VCaP (cell line): ENCODE data around the gene COL11A2.

Experiments
- H3K27ac ChIP-seq: fragments of 450-650 bp; 2 replicates; pipeline ENCODE4 v1.5.1; 2017
- CTCF ChIP-seq: fragments of 450-650 bp; conservative IDR thresholded peaks from 2 replicates; pipeline ENCODE4 v1.5.1; 2017; ENCODE audit warnings: mild to moderate bottlenecking, moderate library complexity

COL11A2 gene

GRCh38 chr6:33181141-33181540, 11.1 kb downstream of the COL11A2 start:
- no peak for TF ChIP-seq CTCF

GRCh38 chr6:33178755-33179475, 13.4 kb downstream of the COL11A2 start:
- H3K27ac ChIP-seq, result no peak overlapping the region
- TF ChIP-seq CTCF, result no peak

More at GRCh38 chr6:33181141-33181540, 11.1 kb downstream of the COL11A2 start:
- no peak overlapping the region for H3K27ac ChIP-seq

DNA sequence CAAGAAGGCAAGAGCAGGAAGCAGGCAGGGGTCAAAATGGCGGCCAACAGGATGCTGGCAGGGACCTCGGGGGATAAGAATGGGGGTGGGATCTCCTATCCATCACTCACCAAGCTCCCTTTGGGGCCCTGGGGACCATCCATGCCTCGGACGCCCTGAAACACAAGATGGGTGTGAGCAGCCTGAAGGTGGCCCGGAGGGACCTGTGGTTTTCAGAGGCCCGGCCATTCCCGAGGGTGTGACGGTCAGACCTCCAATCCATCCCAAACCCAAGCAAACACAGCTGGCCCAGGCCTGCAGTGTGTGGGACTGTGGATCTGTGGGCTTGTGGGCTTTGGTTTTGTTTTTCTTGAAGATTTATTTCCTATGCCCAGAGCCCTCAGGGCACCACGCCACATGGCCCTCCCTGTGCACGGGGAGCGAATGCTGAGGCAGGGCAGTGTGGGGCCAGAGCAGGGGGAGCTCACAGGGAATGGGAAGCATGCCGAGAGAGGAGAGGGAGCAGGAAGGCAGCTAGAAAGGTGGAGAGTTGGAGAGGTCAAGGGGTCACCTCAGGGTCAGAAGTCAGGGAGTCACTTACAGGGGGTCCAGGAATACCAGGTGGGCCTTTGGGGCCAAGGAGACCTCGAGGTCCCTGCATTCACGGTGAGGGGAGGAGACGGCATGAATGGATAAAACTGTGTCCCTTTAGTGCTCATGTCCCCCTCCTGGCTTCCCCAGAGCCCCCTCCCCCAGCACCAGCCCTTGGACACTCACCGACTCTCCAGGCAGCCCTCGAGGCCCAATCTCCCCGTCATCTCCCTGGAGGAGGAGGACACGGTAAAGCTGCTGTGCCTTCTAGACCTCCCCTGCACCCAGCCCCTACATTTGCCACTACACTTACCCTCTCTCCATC, 14.5 kb downstream of the COL11A2 start:
- TF ChIP-seq CTCF, result no peak
- no peak overlapping the region for H3K27ac ChIP-seq

DNA sequence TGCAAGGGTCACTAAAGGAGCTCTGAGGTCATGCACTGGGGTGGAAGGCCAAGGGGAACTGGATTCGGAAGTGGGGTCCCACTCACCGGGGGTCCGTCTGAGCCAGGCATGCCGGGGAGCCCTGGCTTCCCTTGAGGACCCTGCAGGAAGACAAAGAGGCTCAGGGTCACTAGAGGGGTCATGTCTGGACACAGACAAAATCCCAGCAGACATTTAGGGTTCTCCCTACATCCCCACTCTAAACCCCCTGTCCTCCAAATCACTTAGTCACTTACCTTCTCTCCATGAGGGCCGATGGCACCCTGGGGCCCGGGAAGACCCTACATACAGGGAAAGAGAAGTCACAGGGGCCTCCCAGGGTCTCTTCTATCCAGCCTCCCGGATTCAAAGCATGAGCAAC, 15.4 kb downstream of the COL11A2 start:
- TF ChIP-seq CTCF, result no peak

GRCh38 chr6:33175436-33176069, 16.7 kb downstream of the COL11A2 start:
- no peak overlapping the region for H3K27ac ChIP-seq
- TF ChIP-seq CTCF, result no peak

More for the DNA sequence above, 15.4 kb downstream of the COL11A2 start:
- no peak overlapping the region for H3K27ac ChIP-seq

DNA sequence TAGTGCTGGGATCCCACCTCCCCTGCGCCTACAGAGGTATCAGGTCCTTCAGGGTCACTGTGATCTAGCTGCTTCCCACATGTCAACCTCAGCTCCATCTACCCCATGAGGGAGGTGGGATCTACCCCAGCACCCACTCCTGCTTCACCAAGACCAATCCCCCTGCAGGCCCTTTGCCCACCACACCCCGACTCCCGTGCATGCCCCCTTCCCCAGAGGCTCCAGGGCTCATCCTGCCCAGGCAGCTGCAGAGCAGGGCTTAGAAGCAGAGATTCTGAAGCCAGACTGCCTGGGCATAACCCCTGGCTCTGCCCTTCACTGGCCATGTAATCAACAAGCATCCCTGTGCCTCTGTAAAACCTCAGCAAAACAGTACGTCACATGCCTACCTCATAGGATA, 17.5 kb downstream of the COL11A2 start:
- TF ChIP-seq CTCF, result no peak
- no peak overlapping the region for H3K27ac ChIP-seq

DNA sequence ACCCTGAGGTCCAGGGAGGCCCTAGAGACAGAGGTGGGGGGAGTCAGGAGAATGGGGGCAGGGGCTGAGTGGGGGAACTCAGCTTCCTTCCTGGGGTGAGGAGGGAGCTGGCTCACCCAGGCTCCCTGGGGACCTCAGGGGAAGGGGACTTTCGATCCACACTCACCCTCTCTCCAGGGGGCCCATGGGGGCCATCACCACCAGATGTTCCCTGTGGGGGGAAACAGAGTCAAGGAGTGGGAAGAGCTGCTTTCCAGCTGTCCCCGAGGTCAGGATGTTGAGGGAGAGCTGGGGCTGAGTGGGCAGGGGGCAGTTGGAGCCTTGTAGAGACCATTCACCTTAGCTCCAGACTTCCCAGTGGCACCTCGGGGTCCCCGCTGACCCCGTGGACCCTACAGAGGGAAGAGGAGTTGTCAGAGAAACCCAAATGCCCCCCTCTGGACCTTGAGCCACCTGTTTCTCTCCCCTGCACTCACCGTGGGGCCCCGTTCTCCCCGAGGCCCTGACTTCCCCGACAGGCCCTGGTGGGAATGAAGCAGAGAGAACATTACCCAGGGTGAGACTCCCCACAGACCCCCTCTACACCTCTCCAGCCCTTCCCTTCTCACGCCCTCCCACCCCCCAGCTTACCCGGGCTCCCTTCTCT, 18.6 kb downstream of the COL11A2 start:
- no peak for TF ChIP-seq CTCF

More for the DNA sequence above, 18.6 kb downstream of the COL11A2 start:
- no peak overlapping the region for H3K27ac ChIP-seq
